Stimulated activated CD4-positive, alpha-beta T cell treated with anti-CD3 and anti-CD28 coated beads, TNF-alpha, amount 100 ng/mL, for 4 hours (primary cell): ENCODE results near the gene PRH1.

Source experiments
- DNase-seq, 3 experiments: peaks; one replicate each; pipeline ENCODE4 v3.0.0-alpha.2; 2020; ENCODE audit warnings: low read depth in 3 of 3

PRH1 gene

DNA sequence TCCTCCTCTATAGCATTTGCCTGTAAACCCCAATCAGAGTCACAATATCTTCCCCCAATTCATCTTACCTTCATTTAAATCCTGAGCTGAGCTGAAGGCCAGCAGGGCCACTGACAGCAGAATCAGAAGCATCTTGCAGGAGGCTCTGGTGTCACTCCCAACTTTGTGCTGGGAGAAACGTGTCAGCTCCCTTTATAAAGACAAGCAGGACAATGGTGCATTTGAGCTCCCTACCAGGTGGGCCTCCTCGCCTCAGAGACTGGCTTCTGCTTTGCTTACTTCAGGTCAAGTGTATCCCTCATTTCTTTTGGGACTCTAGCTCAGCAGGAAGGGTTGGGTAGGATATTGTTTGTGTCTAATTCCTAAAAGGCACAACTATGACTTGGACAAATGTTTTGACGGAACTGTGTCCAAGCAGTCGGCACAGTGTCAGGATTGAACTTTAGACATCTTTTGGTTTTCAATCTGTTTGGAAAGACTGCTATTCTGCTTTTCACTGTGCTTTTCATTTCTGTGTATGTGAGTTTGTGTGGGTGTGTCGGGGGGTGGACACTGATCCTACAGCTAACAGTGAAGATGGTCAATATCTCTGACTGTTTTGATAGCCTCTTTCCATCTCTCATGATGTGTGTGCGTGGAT, at the start of gene PRH1:
Gene PRH1 (minus strand): TSS at position 170 of the 640 bp plus-strand sequence. CDS start 38 bp downstream, at position 132.
- no peak for DNase-seq

- DNase-seq: no peak
Observed at GRCh38 chr12:10928746-10929286, 44.8 kb upstream of the PRH1 start, which contains the start of gene PRH2. Gene PRH2 (plus strand): TSS chr12:10929236. CDS start chr12:10929274, 38 bp downstream.

DNA sequence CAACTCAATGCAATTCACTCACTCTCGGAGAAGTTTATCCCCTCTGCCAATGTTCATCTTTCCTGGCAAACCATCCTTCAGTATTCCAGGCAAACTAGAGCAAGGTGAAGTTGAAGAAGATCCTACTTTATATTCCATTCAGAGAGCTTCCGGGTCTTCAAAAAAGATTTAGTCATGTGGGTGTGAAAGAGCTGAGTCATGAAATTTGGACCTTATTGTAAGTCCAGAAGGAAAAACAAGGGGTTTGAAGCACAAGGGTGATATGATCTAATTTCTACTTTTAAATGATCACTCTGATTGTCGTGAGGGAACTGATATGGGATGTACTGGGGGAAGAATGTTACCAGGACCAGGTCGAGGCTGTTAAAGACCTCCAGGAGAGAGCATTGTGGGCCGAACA, 42.2 kb upstream of the PRH1 start:
- no peak for DNase-seq

- no peak for DNase-seq
Observed at GRCh38 chr12:10919809-10920208, 35.8 kb upstream of the PRH1 start.

DNA sequence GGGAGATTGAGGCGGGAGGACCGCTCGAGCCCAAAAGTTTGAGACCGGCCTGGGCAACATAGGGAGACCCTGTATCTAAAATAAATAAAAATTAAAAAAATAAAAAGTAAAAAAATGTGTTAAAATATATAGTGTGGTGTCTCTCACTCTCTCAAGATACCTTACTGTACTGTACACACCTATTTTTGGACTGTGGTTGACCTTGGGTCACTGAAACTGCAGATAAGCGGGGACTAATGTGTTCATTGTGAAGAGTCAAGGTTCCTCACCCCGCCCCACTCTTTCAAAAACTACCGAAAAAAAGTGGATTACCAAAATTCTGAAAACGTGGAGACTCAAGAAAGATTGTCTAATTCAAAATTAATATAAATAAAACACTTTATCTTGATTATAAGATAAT, 26.3 kb upstream of the PRH1 start:
- no peak for DNase-seq

- DNase-seq: no peak
Observed at GRCh38 chr12:10909462-10909861, 25.4 kb upstream of the PRH1 start, which contains the start of gene TAS2R13. Gene TAS2R13 (minus strand): TSS chr12:10909562. CDS start chr12:10909298, 264 bp downstream.

- no peak for DNase-seq
Observed at GRCh38 chr12:10904686-10905085, 20.6 kb upstream of the PRH1 start.

- DNase-seq: no peak
Observed at GRCh38 chr12:10901427-10901826, 17.4 kb upstream of the PRH1 start.

DNA sequence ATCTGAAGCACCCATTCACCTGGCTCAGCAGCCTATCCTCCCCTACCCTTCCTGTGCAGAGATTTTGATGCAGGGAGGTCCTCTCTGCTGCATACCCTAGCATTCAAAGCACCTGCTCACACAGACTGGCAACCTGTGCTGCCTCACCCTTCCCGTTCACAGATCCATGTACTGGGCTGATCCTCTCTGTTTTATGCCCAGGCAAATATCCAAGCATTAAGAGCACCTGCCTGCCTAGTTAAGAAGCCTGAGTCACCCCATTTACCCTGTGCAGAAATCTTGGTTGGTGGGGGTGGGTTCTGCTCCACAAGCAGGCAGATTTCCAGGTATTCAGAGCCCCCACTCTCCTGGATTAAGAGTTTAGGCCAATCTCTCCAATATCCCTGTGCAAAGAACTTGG, 16.9 kb upstream of the PRH1 start:
- DNase-seq: no peak

- no peak for DNase-seq
Observed at GRCh38 chr12:10900530-10900929, 16.5 kb upstream of the PRH1 start.

GRCh38 chr12:10896854-10897253, 12.8 kb upstream of the PRH1 start:
- DNase-seq: no peak

- no peak for DNase-seq
Observed at GRCh38 chr12:10891937-10892336, 7.9 kb upstream of the PRH1 start.

DNA sequence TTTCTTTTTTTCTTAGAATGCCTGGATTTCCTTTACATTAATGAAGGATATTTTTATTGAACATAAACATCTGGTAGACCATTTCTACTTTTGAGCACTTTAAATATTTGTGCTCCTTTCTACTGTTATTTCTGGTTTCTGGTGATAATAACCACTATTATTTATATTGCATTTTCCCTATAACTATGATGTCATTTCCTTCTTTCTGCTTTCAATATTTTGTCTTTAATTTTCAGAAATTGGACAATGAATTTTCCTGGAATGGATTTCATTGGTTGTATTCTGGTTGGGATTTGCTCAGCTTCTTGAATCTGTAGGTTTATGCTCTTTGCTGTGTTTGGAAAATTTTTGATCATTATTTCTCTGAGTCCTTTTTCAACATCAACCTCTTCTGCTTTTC, 5.2 kb upstream of the PRH1 start:
- DNase-seq: no peak

- DNase-seq: no peak
Observed at GRCh38 chr12:10873378-10873777, 10.7 kb downstream of the PRH1 start.

DNA sequence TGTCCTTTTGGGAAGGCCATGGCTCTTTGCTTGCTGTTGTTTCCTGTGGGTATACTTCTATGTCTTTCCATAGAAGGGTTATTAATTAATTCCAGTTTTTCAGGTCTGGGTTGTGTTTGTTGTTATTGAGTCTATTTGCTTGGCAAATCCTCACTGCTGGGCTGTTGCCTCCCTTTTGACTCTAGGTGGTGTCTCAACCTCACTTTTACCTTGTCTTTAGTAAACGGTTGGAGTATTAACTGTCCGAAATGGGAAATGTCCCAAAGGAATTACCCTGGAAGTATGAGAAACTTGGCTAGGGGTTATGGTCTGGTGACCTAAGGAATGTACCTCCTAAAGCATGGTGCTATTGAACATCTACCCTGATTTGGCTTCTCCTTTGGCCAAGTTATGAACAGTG, 16.7 kb downstream of the PRH1 start:
- DNase-seq: no peak

GRCh38 chr12:10863512-10864218, 20.4 kb downstream of the PRH1 start:
- no peak for DNase-seq

GRCh38 chr12:10861366-10861765, 22.7 kb downstream of the PRH1 start:
- DNase-seq: no peak

- no peak for DNase-seq
Observed at GRCh38 chr12:10855807-10856206, 28.2 kb downstream of the PRH1 start.

DNA sequence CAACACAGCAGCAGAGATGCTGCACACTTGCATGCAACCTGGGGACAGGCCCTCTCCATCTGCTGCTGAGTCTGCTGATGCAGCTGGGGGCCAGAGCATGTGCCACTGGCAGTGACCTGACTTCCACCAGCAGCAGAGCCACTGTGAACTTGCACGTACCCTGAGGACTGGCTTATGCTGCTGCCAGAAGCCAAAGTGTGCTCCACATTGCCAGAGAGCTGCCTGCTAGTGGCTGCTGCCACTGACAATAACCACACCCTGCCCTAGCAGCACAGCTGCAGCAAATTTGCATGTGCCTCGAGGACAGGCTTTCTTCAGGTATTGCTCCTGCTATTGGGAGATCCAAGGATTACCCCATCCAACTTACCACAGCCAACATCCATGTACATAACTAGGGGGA, 30.3 kb downstream of the PRH1 start:
- DNase-seq: no peak

GRCh38 chr12:10851243-10851858, 32.7 kb downstream of the PRH1 start:
- DNase-seq: no peak

DNA sequence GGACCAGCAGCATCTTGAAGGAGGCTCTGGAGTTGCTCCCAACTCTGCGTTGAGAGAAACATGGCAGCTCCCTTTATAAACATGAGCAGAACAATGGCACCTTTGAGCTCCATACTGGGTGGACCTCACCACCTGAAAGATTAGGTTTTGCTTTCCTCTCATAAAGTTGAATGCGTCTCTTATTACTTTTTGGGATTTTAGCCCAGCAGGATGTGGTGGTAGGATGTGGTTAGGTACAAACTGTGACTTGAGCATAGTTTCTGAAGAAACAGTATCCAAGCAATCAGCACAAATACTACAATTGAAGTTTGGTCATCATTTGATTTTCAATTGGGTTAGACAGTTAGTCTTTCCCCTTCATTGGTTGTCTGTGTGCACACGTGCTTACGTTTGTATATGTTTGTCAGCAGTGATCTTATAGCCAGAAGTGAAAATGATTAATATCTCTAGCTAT, 34.6 kb downstream of the PRH1 start, which contains the start of gene PRR4:
Gene PRR4 (minus strand): TSS at position 51 of the 454 bp plus-strand sequence. CDS start 38 bp downstream, at position 13.
- DNase-seq: no peak

DNA sequence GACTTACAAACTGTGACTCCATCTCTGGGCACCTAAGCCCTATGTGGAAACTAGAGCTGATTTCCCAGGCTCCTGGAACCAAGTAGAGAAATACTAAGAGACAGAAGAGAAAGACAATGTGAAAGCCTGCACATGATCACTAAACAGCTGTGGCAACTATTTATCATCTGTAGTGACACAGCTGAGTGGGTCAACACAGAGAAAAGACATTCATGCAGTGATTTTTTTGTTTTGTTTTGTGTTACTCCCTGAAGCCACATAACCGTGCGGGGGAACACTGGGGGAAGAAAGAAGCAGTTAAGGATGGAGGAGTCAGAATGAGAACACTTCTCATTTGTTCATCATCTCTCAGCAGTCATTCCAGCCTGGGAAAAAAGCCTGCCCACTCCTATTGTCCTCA, 36.3 kb downstream of the PRH1 start:
- DNase-seq: no peak
